ENCODE results near the gene LCE3C.
"Not testable (repeated sequence)": the region's sequence is repeated elsewhere in the genome, so short reads cannot be mapped to it uniquely, and the experiment has no call there.

The LCE3C gene, protein sequence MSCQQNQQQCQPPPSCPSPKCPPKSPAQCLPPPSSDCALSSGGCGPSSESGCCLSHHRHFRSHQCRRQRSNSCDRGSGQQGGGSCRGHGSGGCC

DNA sequence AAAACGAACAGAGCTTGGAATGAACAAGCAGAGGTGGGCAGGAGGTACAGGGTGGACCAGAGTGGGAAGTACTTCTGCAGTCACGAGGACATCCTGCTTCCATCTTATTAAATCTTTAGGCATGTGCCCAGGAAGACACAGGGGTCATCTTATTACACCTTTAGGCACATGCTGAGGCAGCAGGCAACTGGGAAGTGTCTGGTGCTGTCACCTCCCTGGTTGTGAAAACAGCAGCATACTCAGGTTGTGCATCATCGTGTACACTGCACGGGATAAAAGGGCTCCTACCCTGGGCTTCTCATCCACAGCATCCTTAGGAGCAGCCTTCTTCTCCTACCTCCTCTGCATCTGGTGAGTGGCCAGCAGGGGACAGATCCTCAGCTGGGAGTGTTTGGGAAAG, at the start of gene LCE3C:
Gene LCE3C (plus strand): TSS at position 301 of the 400 bp plus-strand sequence. CDS start 498 bp downstream, outside the sequence.
- DNase-seq = no peak

DNA sequence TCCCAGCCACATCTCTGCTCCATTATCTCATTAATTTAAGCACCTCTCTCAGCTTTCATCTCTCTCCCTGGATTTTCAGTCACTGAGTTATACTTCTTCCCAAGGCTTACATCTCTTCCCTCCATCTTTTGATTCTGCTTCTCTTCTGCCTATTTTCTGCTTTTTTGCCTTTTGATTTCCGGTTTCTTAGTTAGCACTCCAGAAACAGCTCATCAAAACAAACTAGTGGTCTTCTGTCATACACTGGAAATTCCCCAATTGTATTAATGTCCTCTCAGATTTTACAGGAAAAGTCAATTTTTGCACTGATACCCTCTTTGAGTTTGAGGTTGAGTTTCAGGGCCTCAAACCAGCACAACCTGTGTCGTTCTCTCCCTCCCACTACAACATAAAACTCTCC, 34.9 kb upstream of the LCE3C start:
- no peak for DNase-seq

DNA sequence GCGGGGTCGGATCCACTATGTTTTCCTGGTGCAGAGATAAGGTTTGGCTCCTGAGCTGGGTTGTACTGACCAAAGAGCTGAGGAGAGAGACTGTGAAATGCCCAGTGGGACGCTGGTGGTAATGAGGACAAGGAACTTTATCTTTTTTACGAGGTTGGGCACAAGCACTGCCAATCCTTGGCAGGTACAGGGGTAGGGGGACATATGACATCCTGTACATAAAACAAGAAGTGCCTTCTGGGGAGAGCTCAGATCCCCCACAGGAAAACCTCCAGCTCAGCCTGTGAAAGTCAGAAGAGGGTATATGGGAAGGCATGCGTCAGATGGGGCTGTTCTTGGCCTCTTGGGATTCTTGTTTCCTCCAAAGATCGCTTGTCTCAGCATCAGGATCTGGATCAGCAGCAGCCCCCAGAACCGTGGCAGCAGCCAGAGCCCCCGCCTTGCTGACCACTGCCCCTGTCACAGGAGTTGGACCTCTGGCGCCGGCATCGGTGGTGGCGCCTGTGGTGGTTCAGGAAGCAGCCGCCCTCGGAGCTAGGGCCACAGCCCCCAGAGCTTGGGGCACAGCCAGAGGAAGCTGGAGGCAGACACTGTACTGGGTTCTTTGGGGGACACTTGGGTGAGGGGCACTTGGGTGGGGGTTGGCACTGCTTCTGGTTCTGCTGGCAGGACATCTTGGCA, 34.4 kb upstream of the LCE3C start:
- no peak for DNase-seq

DNA sequence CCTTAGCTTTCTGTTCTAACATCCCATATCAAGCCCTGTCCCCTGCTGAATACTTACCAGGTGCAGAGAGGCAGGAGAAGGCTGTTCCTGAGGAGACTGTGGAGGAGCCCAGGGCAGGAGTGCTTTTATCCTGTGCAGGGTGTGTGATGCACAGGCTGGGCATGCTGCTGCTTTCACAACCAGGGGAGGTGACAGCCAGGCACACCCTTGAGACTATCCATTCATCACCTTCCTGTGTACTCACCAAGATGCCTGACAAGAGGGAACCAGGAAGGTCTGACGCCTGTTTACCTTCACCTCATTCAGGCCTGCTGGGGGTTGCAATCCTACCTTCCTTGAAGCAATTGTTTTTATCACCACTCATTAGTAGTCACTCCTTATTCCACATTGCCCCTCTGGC, 33.4 kb upstream of the LCE3C start, which contains the start of gene LCE3E:
Gene LCE3E (minus strand): TSS at position 100 of the 400 bp plus-strand sequence. CDS start 572 bp downstream, outside the sequence.
- no peak for DNase-seq

DNA sequence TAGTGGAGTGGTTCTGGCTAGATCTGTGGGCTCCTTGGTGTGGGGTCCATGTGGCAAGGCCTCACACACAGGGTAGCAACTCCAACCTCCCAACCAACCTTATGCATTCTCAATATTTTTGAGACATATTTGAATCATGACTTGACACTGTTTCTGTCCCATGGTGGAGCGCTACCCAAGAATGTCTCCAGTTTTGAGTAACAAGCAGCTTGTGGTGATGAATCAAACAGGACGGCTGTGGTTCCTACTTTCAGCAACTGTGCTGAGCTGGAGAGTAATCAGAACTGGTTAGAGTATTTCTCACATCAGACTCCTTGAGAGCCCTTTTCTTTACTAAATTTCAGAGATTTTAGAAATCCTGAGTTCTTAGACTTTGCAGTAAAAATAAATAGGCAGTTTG, 22.9 kb upstream of the LCE3C start:
- DNase-seq = no peak

DNA sequence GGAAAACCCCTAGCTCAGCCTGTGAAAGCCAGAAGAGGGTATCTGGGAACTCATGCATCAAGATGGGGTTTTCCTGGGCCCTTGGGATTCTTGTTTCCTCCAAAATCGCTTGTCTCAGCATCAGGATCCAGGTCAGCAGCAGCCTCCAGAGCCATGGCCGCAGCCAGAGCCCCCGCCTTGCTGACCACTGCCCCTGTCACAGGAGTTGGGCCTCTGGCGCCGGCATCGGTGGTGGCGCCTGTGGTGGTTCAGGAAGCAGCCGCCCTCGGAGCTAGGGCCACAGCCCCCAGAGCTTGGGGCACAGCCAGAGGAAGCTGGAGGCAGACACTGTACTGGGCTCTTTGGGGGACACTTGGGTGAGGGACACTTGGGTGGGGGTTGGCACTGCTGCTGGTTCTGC, 20.5 kb upstream of the LCE3C start:
- not testable (repeated sequence) for DNase-seq

DNA sequence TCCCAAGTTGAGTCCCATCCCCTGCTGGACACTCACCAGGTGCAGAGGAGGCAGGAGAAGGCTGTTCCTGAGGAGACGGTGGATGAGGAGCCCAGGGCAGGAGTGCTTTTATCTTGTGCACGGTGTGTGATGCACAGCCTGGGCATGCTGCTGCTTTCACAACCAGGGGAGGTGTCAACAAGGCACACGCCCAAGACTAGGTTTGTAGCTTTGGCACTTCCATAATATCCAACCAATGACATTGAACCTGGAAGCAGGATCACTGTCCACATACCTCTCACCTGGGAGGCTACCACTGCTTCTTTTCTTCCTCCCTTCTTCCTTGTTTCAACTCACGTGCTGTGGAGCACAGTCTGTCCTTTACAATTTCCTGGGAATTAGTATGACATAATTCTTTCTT, 19.6 kb upstream of the LCE3C start, which contains the start of gene LCE3D:
Gene LCE3D (minus strand): TSS at position 84 of the 400 bp plus-strand sequence. CDS start 580 bp downstream, outside the sequence.
- DNase-seq = no peak

DNA sequence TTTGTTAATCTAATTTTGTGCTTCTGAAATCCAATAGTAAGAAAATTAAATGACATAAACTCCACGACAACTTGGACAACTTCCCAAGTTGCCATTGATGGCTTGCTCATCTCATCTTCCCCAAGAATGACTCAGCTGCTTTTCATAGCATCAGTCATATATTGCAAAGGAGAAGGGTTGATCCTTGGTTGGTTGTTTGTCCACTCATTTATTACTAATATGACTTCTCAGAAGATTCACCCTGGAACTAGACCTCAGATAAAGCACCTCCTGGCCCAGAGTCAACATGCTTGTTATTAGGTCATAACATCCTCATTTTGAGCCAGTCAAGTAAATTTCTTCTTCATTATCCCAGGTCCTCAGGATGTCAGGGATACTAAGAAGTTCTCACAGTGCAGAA, 17.4 kb upstream of the LCE3C start:
- DNase-seq = no peak

DNA sequence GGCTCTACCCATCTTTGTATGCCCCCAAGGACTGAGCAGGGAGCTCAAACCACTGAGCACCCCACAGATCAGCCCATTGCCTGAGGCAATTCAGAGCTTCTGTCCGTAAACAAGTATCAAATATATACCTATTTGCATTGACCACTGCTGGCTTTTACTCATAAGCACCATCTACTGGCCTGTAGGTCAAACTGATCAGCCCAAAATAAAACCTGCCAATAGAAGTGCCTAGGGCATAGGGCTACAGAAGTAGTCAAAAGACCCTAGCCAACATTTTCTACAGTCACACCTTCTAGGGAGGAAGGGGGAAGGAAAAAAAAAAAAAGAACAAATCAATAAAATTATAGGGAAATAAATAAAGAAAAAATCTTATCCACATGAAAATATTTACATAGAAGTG, 14.4 kb upstream of the LCE3C start:
- no peak for DNase-seq

DNA sequence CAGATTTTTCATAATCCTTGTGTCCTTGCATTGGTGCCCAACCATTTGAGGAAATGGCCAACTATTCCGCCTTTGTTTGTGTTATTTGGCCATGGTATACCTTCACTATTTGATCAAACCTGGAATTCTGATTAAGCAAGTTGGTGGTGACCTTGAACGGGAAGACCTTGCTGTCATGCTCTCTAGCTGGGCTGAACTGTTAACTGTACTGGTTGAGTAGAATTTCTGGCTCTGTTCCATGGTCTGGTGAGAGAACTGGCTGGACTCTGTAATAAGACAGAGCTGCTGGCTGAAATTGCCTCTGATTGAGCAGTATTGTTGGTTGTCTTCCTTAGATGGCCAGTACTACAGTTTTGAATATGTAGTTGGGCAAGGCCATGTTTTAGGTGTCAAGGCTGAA, 3.0 kb upstream of the LCE3C start:
- DNase-seq = no peak

DNA sequence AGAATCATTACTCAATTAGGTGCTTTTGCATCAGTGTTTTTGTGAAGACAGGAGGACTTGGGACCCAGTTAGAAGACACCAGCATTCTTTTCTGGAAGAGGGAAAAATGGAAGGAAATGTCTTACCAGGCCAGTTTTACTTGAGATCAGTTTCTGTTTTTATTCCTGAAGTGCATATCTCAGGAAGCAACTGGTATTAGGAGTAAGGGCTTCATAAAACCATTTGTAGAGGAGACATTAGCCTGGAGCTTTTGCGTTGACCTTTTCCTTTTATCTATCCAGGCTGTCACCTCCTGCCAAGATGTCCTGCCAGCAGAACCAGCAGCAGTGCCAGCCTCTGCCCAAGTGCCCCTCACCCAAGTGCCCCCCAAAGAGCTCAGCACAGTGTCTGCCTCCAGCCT, 13.5 kb downstream of the LCE3C start, which contains the start of gene LCE3B:
Gene LCE3B (plus strand): TSS at position 301 of the 400 bp plus-strand sequence. CDS start 0 bp downstream, at position 301.
- DNase-seq = no peak

DNA sequence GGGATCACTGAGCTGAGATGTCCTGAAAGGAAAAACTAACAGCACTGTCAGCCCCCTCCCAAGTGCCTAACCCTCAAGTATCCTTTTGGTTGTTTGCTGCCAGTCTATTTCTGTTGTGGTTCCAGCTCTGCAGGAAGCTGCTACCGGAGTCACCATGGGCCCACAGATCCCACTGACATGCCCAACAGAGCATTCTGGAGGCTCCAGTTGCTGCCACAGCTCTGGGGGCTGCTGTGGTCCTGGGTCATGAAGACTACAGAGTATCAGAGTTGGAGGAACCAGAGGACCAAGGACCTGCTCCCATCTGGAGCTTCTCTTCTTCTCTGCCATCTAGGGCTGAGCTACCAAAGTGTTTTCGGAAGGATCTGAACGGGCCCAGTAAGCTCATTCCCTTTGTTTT, 22.0 kb downstream of the LCE3C start:
- no peak for DNase-seq

DNA sequence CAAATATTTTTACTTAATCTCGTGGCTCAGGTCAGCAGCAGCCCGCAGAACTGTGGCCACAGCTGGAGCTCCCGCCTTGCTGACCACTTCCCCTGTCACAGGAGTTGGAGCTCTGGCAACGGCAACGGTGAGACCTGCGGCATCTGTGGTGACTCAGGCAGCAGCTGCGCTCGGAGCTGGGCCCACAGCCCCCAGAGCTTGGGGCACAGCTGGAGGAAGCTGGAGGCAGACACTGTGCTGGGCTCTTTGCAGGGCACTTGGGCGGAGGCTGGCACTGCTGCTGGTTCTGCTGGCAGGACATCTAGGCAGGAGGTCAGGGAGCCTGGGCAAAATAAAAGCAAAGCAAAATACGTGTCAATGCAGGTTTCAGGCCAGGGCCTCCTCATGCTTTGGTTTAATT, 22.8 kb downstream of the LCE3C start, which contains the start of gene LCE3A:
Gene LCE3A (minus strand): TSS at position 301 of the 400 bp plus-strand sequence. CDS start 0 bp downstream, at position 301.
- DNase-seq = no peak

DNA sequence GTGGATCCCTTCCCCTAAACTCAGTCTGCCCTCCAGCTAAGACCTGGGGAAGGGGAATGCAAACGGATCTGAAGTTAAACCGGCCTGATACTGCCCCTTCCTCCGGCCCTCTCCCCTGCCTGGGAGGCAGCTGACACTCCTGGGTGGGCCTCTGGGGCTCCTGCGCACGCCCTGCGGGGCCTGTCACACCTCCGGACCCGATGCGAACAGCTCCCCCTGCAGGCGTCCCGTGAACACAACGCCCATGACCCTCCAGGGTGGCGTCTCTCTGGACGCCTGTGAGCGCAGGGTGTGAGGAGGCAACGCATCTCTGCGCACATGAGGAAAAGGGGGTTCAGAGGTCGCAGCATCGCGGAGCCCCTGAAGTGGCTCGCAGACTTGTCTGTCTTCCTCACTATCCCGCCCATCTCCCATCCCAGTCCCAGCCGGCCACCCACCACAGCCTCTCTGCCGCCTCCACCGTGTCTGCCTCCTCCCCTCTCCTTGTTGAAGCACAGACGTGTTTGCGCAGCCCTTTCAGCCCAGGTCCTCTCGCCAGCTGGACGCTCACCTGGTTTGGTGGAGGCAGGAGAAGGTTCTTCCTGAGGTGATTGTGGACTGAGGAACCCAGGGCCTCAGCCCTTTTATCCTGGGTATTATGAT, 23.3 kb downstream of the LCE3C start:
- DNase-seq = no peak

DNA sequence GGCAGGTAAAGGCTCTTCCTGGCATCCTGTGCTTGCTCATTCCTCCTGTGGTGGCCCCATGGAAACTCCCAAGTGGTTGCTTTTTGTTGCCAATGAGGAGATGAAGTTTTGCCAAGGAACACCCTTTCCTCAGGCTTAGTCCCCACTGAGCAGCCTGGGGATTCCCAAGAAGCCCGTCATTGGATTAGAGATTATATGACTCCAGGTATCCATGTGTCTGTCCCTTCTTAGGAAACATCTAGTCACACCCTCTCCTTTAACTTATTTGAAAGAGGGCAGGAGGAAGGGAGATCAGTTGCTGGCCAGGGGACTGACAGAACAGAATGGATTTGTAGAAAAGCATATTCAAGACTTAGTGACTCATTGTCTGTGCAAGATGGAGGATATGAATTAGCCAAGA, 26.7 kb downstream of the LCE3C start:
- DNase-seq = no peak

DNA sequence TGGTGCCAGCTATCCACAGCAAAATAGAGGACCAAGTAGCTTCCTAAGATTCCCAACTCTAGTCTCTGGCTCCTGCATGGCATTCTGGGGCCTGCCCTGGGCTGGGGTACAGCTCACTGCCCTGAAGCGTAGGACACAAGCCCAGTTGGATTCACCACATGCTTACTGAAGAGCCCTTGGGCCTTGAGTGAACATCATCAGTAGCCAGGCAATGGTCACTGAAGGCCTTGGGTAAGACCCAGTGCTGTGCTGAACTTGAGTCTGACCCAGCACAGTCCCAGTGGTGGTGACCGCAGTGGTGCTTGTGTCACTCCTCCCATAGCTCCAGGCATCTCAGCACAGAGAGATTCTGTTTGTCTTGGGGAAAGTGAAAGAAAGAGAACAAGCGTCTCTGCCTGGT, 30.6 kb downstream of the LCE3C start:
- DNase-seq = no peak

DNA sequence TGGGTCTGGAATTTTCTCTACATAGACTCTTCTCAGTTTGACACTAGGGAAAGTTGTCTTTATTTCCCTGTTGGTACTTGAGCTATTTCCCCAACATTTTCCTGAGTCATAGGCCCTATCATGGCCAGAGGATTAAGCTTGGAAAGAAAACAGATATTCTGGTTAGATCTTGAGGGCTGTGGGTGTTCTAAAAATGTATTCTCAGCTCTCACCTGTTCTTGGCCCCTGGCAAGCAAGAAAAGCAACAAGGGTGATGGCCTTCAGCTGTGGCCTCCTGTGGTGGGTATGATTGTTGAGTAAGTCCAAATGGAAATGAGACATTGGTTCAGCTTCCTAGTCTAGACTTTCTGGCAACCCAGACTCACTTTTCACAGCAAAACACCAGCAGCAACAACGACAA, 40.3 kb downstream of the LCE3C start:
- DNase-seq = no peak

DNA sequence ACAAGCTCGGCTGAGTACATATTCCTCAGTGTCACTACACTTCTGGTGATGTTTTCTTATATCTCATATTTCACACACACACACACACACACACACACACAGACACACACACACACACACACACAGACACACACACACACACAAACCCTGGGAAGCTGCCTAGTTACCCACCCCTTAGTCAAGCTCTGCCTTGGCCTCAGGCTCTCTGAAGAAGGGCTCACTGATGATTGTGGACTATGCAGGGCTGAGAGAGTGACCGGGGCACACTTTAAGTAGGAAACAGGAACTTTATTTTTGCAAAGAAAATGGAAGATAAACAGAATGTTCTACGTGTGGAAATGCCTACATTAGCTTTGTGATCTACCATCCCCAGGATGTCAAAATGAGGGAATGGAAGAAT, 43.9 kb downstream of the LCE3C start:
- no peak for DNase-seq

DNA sequence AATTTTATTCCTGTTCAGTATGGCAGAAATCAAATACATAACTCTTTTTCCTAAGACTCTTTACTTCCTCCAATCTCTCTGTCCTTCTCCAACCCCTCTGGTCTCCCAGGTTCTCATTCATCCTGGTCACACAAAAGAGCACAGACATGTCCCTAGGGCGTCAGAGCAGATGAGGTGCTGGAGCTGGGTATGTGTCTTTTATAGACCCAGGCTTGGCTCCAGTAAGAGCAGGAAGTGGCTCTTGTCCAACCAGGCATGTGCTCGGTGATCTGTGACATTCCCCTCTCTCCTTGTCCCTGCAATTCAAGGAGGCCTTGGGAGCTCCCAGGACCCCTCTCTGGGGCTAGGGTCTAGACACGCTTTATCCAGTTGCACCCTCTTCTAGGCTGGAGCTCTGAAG, 45.1 kb downstream of the LCE3C start:
- no peak for DNase-seq

DNA sequence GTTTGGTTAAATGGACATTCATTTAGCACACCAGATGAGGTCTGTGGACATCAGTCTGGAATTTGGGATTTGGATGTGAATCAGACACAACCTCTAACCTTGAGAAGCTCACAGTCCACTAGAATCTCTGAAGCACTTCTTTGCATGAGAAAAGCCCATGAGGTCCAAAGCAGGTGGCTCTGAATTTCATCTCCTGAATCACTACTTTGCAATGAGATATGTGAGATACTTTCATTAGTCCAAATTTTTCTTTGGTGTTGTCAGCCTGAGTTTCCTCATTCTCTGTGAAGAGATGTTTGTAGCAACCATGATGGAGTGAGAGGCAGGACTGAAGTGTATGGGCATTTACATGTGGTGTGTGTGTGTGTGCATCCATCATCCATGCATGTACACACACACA, 46.6 kb downstream of the LCE3C start:
- no peak for DNase-seq

Measured in fibroblast of upper back skin (primary cell).